ENCODE data around the gene AICDA. TPM values are rescaled to one million over a fixed set of nuclear protein-coding genes. Genes with fewer than 3 reads are reported as not detected.

AICDA gene
- total RNA-seq, 6 donors from 2014 or later: 0.74 to 1.3 TPM; not detected in 4

DNA sequence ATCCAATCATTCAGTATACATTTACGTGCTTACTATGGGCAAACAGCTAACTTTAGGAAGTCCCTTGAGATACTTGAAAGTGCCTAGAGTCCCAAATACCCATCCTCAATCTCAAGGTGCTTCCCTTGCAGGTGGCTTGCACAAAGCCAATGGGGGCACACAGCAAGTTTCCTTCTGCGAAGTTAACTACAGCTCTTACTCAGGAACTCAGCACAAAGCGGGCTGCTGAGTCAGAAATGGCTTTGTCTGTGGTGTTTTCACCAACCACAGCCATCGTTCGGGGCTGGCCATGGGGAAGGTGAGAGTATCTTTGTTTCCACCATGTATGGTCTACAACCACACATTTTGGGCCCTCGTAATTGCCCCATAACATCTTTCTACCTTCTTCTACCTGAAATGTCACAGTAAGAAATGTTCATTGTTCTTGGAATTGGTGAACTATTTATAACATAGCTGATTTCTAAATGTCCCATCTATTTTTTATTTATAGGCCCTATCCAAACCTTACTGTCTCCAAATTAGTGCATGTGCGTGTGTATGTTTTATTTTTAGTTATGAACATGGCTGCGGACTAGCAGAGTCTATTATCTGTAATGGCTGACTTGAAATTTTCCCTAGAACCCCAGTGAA lies 36.0 kb upstream of the AICDA start:
- 78 to 84% methylated on average over 8 of the region's 8 CpGs for WGBS, 2 donors
- H3K27ac ChIP-seq: no peak overlapping the region
- DNase-seq (no peak), ATAC-seq (ENCODE audit: low FRiP score in 2 of 2) (no peak)
- H3K36me3 ChIP-seq: no peaks in the 10 kb centered on the region
- no peak for TF ChIP-seq POLR2A (IDR thresholded peaks at IDR 0.05)
- no peak for TF ChIP-seq POLR2AphosphoS5 (IDR thresholded peaks at IDR 0.05)
- no peak for TF ChIP-seq EP300 (IDR thresholded peaks at IDR 0.05)
- TF ChIP-seq, protein P1, sequence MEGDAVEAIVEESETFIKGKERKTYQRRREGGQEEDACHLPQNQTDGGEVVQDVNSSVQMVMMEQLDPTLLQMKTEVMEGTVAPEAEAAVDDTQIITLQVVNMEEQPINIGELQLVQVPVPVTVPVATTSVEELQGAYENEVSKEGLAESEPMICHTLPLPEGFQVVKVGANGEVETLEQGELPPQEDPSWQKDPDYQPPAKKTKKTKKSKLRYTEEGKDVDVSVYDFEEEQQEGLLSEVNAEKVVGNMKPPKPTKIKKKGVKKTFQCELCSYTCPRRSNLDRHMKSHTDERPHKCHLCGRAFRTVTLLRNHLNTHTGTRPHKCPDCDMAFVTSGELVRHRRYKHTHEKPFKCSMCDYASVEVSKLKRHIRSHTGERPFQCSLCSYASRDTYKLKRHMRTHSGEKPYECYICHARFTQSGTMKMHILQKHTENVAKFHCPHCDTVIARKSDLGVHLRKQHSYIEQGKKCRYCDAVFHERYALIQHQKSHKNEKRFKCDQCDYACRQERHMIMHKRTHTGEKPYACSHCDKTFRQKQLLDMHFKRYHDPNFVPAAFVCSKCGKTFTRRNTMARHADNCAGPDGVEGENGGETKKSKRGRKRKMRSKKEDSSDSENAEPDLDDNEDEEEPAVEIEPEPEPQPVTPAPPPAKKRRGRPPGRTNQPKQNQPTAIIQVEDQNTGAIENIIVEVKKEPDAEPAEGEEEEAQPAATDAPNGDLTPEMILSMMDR (IDR thresholded peaks at IDR 0.05): no peak
- no peak overlapping the region for H3K4me3 ChIP-seq
- no peaks in the 10 kb centered on the region for H3K4me1 ChIP-seq
- no peaks in the 10 kb centered on the region for H3K27me3 ChIP-seq
- H3K9me3 ChIP-seq: no peaks in the 10 kb centered on the region

GRCh38 chr12:8647968-8648367 lies 35.3 kb upstream of the AICDA start:
- Histone ChIP-seq H3K4me1 (no peaks in the 10 kb centered on the region), H3K27me3 (no peaks in the 10 kb centered on the region), H3K27ac (no peak overlapping the region), H3K36me3 (no peaks in the 10 kb centered on the region), H3K4me3 (no peak overlapping the region), H3K9me3 (no peaks in the 10 kb centered on the region)
- TF ChIP-seq POLR2AphosphoS5 (IDR thresholded peaks at IDR 0.05): no peak
- no peak for TF ChIP-seq EP300 (IDR thresholded peaks at IDR 0.05)
- TF ChIP-seq, protein P1 (IDR thresholded peaks at IDR 0.05): no peak
- TF ChIP-seq POLR2A (IDR thresholded peaks at IDR 0.05): no peak
- 85 to 91% methylated on average over 5 of the region's 5 CpGs for WGBS, 2 donors
- DNase-seq: no peak
- ATAC-seq (ENCODE audit: low FRiP score in 2 of 2): no peak

- H3K27me3 ChIP-seq: no peaks in the 10 kb centered on the region
- WGBS, 2 donors: 48 to 59% methylated on average over 5 of the region's 5 CpGs
- H3K4me3 ChIP-seq: no peak overlapping the region
- no peaks in the 10 kb centered on the region for H3K36me3 ChIP-seq
- H3K27ac ChIP-seq: no peak overlapping the region
- DNase-seq (no peak), ATAC-seq (ENCODE audit: low FRiP score in 2 of 2) (peak in 1 of 2 donors; percentile 14)
- H3K9me3 ChIP-seq: no peaks in the 10 kb centered on the region
- no peak for TF ChIP-seq EP300 (IDR thresholded peaks at IDR 0.05)
- no peak for TF ChIP-seq POLR2AphosphoS5 (IDR thresholded peaks at IDR 0.05)
- TF ChIP-seq, protein P1 (IDR thresholded peaks at IDR 0.05): no peak
- no peak for TF ChIP-seq POLR2A (IDR thresholded peaks at IDR 0.05)
- H3K4me1 ChIP-seq: no peaks in the 10 kb centered on the region
Observed at GRCh38 chr12:8644345-8645248, 31.9 kb upstream of the AICDA start.

GRCh38 chr12:8642775-8643174 lies 30.1 kb upstream of the AICDA start:
- Histone ChIP-seq H3K4me3 (no peak overlapping the region), H3K27me3 (no peaks in the 10 kb centered on the region), H3K36me3 (no peaks in the 10 kb centered on the region), H3K9me3 (no peaks in the 10 kb centered on the region), H3K27ac (no peak overlapping the region), H3K4me1 (no peaks in the 10 kb centered on the region)
- WGBS, 2 donors: 91 to 93% methylated on average over 1 of the region's 1 CpG
- no peak for DNase-seq
- ATAC-seq (ENCODE audit: low FRiP score in 2 of 2): no peak
- TF ChIP-seq EP300 (IDR thresholded peaks at IDR 0.05) (no peak), POLR2A (IDR thresholded peaks at IDR 0.05) (no peak), POLR2AphosphoS5 (IDR thresholded peaks at IDR 0.05) (no peak)
- TF ChIP-seq, protein P1 (IDR thresholded peaks at IDR 0.05): no peak
